ENCODE data around the gene COPS2.
"Not testable (repeated sequence)": the region's sequence is repeated elsewhere in the genome, so short reads cannot be mapped to it uniquely, and the experiment has no call there.

The COPS2 gene

GRCh38 chr15:49155110-49155833 is at the start of gene COPS2:
Gene COPS2, minus strand, starts transcription at chr15:49155599. Its CDS starts 21 bp downstream, at chr15:49155578.
- peak within 1 kb of the TSS; percentile 95 for H3K9ac ChIP-seq (ENCODE audit: low read length)
- H3K4me3 ChIP-seq (ENCODE audit: low read length): peak within 1 kb of the TSS; percentile 100
- no peaks in the 10 kb centered on the region for H3K27me3 ChIP-seq (ENCODE audit: control insufficient read depth, insufficient read depth, low read length)
- peaks cover 13% of the 10 kb centered on the region for H3K4me1 ChIP-seq (ENCODE audit: control insufficient read depth, insufficient read depth, low read length)
- H3K27ac ChIP-seq (ENCODE audit: low read depth, low read length): peak within 1 kb of the TSS; percentile 66
- H3K36me3 ChIP-seq (ENCODE audit: control insufficient read depth, insufficient read depth, low read length): no peaks in the 10 kb centered on the region

- Histone ChIP-seq H3K4me1 (ENCODE audit: control insufficient read depth, insufficient read depth, low read length) (no peaks in the 10 kb centered on the region), H3K27ac (ENCODE audit: low read depth, low read length) (no peak overlapping the region), H3K27me3 (ENCODE audit: control insufficient read depth, insufficient read depth, low read length) (no peaks in the 10 kb centered on the region), H3K9ac (ENCODE audit: low read length) (no peak overlapping the region), H3K4me3 (ENCODE audit: low read length) (no peak overlapping the region), H3K36me3 (ENCODE audit: control insufficient read depth, insufficient read depth, low read length) (no peaks in the 10 kb centered on the region)
These were observed 44.9 kb upstream of the COPS2 start for GRCh38 chr15:49200347-49200746.

DNA sequence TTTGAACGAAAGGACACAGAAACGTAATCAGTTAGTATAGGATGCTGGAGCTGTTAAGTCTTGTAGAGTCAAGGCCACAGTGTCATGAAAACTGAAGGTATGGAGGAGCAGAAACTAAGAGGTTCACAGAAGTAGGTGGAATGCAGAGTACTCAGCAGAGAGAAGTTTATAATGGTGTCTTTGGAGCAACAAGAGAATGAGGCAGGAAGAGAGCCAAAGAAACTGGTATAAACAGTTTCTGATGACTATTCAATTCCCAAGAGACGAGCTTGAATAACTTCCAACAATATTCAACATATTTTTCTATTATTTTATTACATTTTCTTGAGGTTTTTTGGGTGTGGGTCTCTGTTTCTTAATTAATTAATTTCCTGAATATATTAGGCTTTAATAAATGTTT is 44.3 kb upstream of the COPS2 start:
- no peak overlapping the region for H3K27ac ChIP-seq (ENCODE audit: low read depth, low read length)
- no peak overlapping the region for H3K9ac ChIP-seq (ENCODE audit: low read length)
- no peaks in the 10 kb centered on the region for H3K27me3 ChIP-seq (ENCODE audit: control insufficient read depth, insufficient read depth, low read length)
- H3K4me1 ChIP-seq (ENCODE audit: control insufficient read depth, insufficient read depth, low read length): no peaks in the 10 kb centered on the region
- H3K4me3 ChIP-seq (ENCODE audit: low read length): no peak overlapping the region
- no peaks in the 10 kb centered on the region for H3K36me3 ChIP-seq (ENCODE audit: control insufficient read depth, insufficient read depth, low read length)

GRCh38 chr15:49196856-49197255 is 41.5 kb upstream of the COPS2 start:
- H3K27me3 ChIP-seq (ENCODE audit: control insufficient read depth, insufficient read depth, low read length): no peaks in the 10 kb centered on the region
- no peak overlapping the region for H3K27ac ChIP-seq (ENCODE audit: low read depth, low read length)
- H3K9ac ChIP-seq (ENCODE audit: low read length): no peak overlapping the region
- H3K4me3 ChIP-seq (ENCODE audit: low read length): no peak overlapping the region
- no peaks in the 10 kb centered on the region for H3K36me3 ChIP-seq (ENCODE audit: control insufficient read depth, insufficient read depth, low read length)
- H3K4me1 ChIP-seq (ENCODE audit: control insufficient read depth, insufficient read depth, low read length): no peaks in the 10 kb centered on the region

DNA sequence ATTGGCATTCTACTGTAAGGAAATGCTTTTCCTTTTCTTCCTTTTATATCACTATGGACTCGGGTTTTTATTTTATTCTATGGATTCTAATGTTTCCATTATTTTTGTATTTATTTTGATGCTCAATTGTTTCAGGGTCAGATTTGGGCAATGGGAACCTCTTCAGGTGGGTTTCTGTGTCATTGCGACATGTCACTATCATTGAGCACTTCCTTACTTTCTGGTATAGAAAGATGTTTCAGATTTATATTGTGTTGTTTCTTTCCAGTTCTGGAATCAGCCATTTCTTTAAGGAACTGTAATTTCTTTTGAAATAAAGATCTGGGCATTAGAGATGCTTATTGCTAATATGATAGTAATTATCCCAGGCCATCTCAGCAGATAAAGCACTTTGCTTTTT is 36.5 kb upstream of the COPS2 start:
- Histone ChIP-seq H3K4me1 (ENCODE audit: control insufficient read depth, insufficient read depth, low read length) (no peaks in the 10 kb centered on the region), H3K4me3 (ENCODE audit: low read length) (no peak overlapping the region), H3K27me3 (ENCODE audit: control insufficient read depth, insufficient read depth, low read length) (no peaks in the 10 kb centered on the region)

DNA sequence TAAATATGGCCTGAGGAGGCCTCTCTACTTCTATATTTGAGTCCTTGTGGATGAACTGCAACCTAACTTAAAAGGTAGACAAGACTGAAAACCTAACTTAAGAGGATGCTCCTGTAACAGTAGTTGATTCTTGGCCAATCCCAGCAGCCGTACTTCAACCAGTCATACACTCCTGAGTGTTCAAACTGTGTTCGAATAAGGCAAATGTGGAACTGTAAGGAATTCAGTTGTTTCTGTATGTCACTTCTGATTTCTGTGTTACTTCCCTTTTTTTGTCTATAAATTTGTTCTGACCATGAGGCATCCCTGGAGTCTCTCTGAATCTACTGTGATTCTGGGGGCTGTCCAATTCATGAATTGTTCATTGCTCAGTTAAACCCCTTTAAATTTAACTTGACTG is 35.2 kb upstream of the COPS2 start:
- Histone ChIP-seq H3K4me3 (ENCODE audit: low read length) (no peak overlapping the region), H3K4me1 (ENCODE audit: control insufficient read depth, insufficient read depth, low read length) (no peaks in the 10 kb centered on the region), H3K36me3 (ENCODE audit: control insufficient read depth, insufficient read depth, low read length) (no peaks in the 10 kb centered on the region), H3K27me3 (ENCODE audit: control insufficient read depth, insufficient read depth, low read length) (no peaks in the 10 kb centered on the region), H3K27ac (ENCODE audit: low read depth, low read length) (no peak overlapping the region), H3K9ac (ENCODE audit: low read length) (no peak overlapping the region)

More for the DNA sequence above, 36.5 kb upstream of the COPS2 start:
- Histone ChIP-seq H3K9ac (ENCODE audit: low read length) (no peak overlapping the region), H3K36me3 (ENCODE audit: control insufficient read depth, insufficient read depth, low read length) (no peaks in the 10 kb centered on the region), H3K27ac (ENCODE audit: low read depth, low read length) (no peak overlapping the region)

DNA sequence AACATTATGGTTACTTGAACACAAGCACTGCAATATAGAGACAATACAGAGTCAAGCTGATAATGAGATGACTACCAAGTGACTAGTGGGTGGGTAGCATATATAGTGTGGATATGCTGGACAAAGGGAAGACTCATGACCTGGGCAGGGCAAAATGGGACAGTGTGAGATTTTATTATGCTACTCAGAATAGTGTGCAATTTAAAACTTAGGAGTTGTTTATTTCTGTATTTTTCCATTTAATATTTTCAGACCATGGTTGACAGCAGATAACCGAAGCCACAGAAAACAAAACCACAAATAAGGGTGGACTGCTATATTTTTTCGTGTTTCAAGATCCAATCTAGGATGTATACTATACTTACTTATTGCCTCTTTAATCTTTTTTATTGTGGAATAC is 34.2 kb upstream of the COPS2 start:
- Histone ChIP-seq H3K36me3 (ENCODE audit: control insufficient read depth, insufficient read depth, low read length) (no peaks in the 10 kb centered on the region), H3K4me1 (ENCODE audit: control insufficient read depth, insufficient read depth, low read length) (no peaks in the 10 kb centered on the region), H3K9ac (ENCODE audit: low read length) (no peak overlapping the region), H3K27ac (ENCODE audit: low read depth, low read length) (no peak overlapping the region), H3K4me3 (ENCODE audit: low read length) (no peak overlapping the region), H3K27me3 (ENCODE audit: control insufficient read depth, insufficient read depth, low read length) (no peaks in the 10 kb centered on the region)

- Histone ChIP-seq H3K27ac (ENCODE audit: low read depth, low read length) (no peak overlapping the region), H3K9ac (ENCODE audit: low read length) (no peak overlapping the region), H3K27me3 (ENCODE audit: control insufficient read depth, insufficient read depth, low read length) (no peaks in the 10 kb centered on the region), H3K36me3 (ENCODE audit: control insufficient read depth, insufficient read depth, low read length) (no peaks in the 10 kb centered on the region), H3K4me1 (ENCODE audit: control insufficient read depth, insufficient read depth, low read length) (no peaks in the 10 kb centered on the region), H3K4me3 (ENCODE audit: low read length) (no peak overlapping the region)
These were observed 33.5 kb upstream of the COPS2 start for GRCh38 chr15:49188933-49189332.

GRCh38 chr15:49187549-49188245 is 32.3 kb upstream of the COPS2 start:
- no peaks in the 10 kb centered on the region for H3K4me1 ChIP-seq (ENCODE audit: control insufficient read depth, insufficient read depth, low read length)
- no peak overlapping the region for H3K27ac ChIP-seq (ENCODE audit: low read depth, low read length)
- no peaks in the 10 kb centered on the region for H3K36me3 ChIP-seq (ENCODE audit: control insufficient read depth, insufficient read depth, low read length)
- no peak overlapping the region for H3K9ac ChIP-seq (ENCODE audit: low read length)
- no peaks in the 10 kb centered on the region for H3K27me3 ChIP-seq (ENCODE audit: control insufficient read depth, insufficient read depth, low read length)
- H3K4me3 ChIP-seq (ENCODE audit: low read length): no peak overlapping the region

- Histone ChIP-seq H3K4me3 (ENCODE audit: low read length) (no peak overlapping the region), H3K4me1 (ENCODE audit: control insufficient read depth, insufficient read depth, low read length) (no peaks in the 10 kb centered on the region), H3K27me3 (ENCODE audit: control insufficient read depth, insufficient read depth, low read length) (no peaks in the 10 kb centered on the region), H3K36me3 (ENCODE audit: control insufficient read depth, insufficient read depth, low read length) (no peaks in the 10 kb centered on the region), H3K9ac (ENCODE audit: low read length) (no peak overlapping the region), H3K27ac (ENCODE audit: low read depth, low read length) (no peak overlapping the region)
These were observed 30.1 kb upstream of the COPS2 start for GRCh38 chr15:49185473-49185872.

- H3K4me3 ChIP-seq (ENCODE audit: low read length); H3K9ac ChIP-seq (ENCODE audit: low read length); H3K27ac ChIP-seq (ENCODE audit: low read depth, low read length); H3K36me3 ChIP-seq (ENCODE audit: control insufficient read depth, insufficient read depth, low read length); H3K4me1 ChIP-seq (ENCODE audit: control insufficient read depth, insufficient read depth, low read length); H3K27me3 ChIP-seq (ENCODE audit: control insufficient read depth, insufficient read depth, low read length): not testable (repeated sequence)
These were observed 28.3 kb upstream of the COPS2 start for GRCh38 chr15:49183741-49184140.

- H3K36me3 ChIP-seq (ENCODE audit: control insufficient read depth, insufficient read depth, low read length): no peaks in the 10 kb centered on the region
- no peak overlapping the region for H3K4me3 ChIP-seq (ENCODE audit: low read length)
- no peaks in the 10 kb centered on the region for H3K4me1 ChIP-seq (ENCODE audit: control insufficient read depth, insufficient read depth, low read length)
- H3K27ac ChIP-seq (ENCODE audit: low read depth, low read length): no peak overlapping the region
- H3K27me3 ChIP-seq (ENCODE audit: control insufficient read depth, insufficient read depth, low read length): no peaks in the 10 kb centered on the region
- no peak overlapping the region for H3K9ac ChIP-seq (ENCODE audit: low read length)
These were observed 26.7 kb upstream of the COPS2 start for GRCh38 chr15:49182128-49182527.

Measured in rectal smooth muscle tissue (tissue), 1 donor.